H9 (cell line): ENCODE data around the gene NDUFA9. TPM values are rescaled to one million over a fixed set of nuclear protein-coding genes. Genes with fewer than 3 reads are reported as not detected.

Experiments
- DNase-seq: peaks from one replicate; pipeline ENCODE4 v3.0.0-alpha.2; 2017
- H2AFZ ChIP-seq: one replicate; pipeline ENCODE4 v1.6.1; 2013; ENCODE audit warnings: mild to moderate bottlenecking, low read length, control low read depth, moderate library complexity
- H2AK5ac ChIP-seq: 2 replicates; pipeline ENCODE4 v1.6.1; 2013; ENCODE audit warnings: low read length, control low read depth, mixed read lengths; ENCODE audit not compliant: insufficient read length
- H2BK120ac ChIP-seq: one replicate; pipeline ENCODE4 v1.6.1; 2013; ENCODE audit warnings: low read depth, mild to moderate bottlenecking, low read length, control low read depth, inconsistent platforms; ENCODE audit not compliant: poor library complexity, severe bottlenecking
- H2BK12ac ChIP-seq: 2 replicates; pipeline ENCODE4 v1.6.1; 2013; ENCODE audit warnings: low read length, control low read depth, mixed read lengths, low read depth; ENCODE audit not compliant: insufficient read length
- H2BK15ac ChIP-seq: 2 replicates; pipeline ENCODE4 v1.6.1; 2013; ENCODE audit warnings: low read depth, low read length, control low read depth
- H2BK20ac ChIP-seq: one replicate; pipeline ENCODE4 v1.6.1; 2013; ENCODE audit warnings: low read depth, mild to moderate bottlenecking, low read length, control low read depth, inconsistent platforms; ENCODE audit not compliant: poor library complexity, severe bottlenecking
- H2BK5ac ChIP-seq: 2 replicates; pipeline ENCODE4 v1.6.1; 2013; ENCODE audit warnings: low read length, control low read depth, mixed read lengths; ENCODE audit not compliant: insufficient read length
- H3K14ac ChIP-seq: 2 replicates; pipeline ENCODE4 v1.6.1; 2013; ENCODE audit warnings: low read length, control low read depth; ENCODE audit not compliant: insufficient read depth
- H3K18ac ChIP-seq: 2 replicates; pipeline ENCODE4 v1.6.1; 2013; ENCODE audit warnings: low read depth, mild to moderate bottlenecking, mixed read lengths, low read length, control low read depth; ENCODE audit not compliant: insufficient read length
- H3K23ac ChIP-seq: 2 replicates; pipeline ENCODE4 v1.6.1; 2013; ENCODE audit warnings: low read length, control low read depth, mixed read lengths, low read depth; ENCODE audit not compliant: insufficient read length
- H3K23me2 ChIP-seq: 2 replicates; pipeline ENCODE4 v1.6.1; 2013; ENCODE audit warnings: low read depth, mild to moderate bottlenecking, mixed read lengths, low read length, control low read depth; ENCODE audit not compliant: insufficient read length, poor library complexity, severe bottlenecking
- H3K27ac ChIP-seq: 2 replicates; pipeline ENCODE4 v1.5.1; 2013; ENCODE audit warnings: low read length, control low read depth, mixed read lengths, low read depth; ENCODE audit not compliant: insufficient read length
- H3K27me3 ChIP-seq: 2 replicates; pipeline ENCODE4 v1.6.1; 2013; ENCODE audit warnings: low read length, control low read depth, inconsistent platforms; ENCODE audit not compliant: insufficient read depth
- H3K4ac ChIP-seq: 2 replicates; pipeline ENCODE4 v1.6.1; 2013; ENCODE audit warnings: low read depth, mild to moderate bottlenecking, control low read depth, inconsistent platforms, low read length, moderate library complexity
- H3K4me1 ChIP-seq: 2 replicates; pipeline ENCODE4 v1.6.1; 2013; ENCODE audit warnings: low read length, control low read depth, inconsistent platforms; ENCODE audit not compliant: insufficient read depth
- H3K4me2 ChIP-seq: 2 replicates; pipeline ENCODE4 v1.6.1; 2013; ENCODE audit warnings: low read length, control low read depth, mixed read lengths; ENCODE audit not compliant: insufficient read length, insufficient read depth
- H3K56ac ChIP-seq: 2 replicates; pipeline ENCODE4 v1.6.1; 2013; ENCODE audit warnings: low read depth, mild to moderate bottlenecking, mixed read lengths, low read length, control low read depth; ENCODE audit not compliant: insufficient read length
- H3K79me1 ChIP-seq: 2 replicates; pipeline ENCODE4 v1.6.1; 2013; ENCODE audit warnings: low read depth, mild to moderate bottlenecking, moderate library complexity, low read length, control low read depth, inconsistent platforms; ENCODE audit not compliant: insufficient read depth, poor library complexity, severe bottlenecking
- H3K79me2 ChIP-seq: 2 replicates; pipeline ENCODE4 v1.6.1; 2013; ENCODE audit warnings: low read length, control low read depth, inconsistent platforms; ENCODE audit not compliant: insufficient read depth
- H3K9ac ChIP-seq: 2 replicates; pipeline ENCODE4 v1.6.1; 2013; ENCODE audit warnings: low read length, control low read depth, mixed read lengths; ENCODE audit not compliant: insufficient read length; ENCODE audit errors: extremely low read depth
- H3K9me3 ChIP-seq: one replicate; pipeline ENCODE4 v1.6.1; 2013; ENCODE audit warnings: low read depth, low read length, inconsistent platforms; ENCODE audit not compliant: control insufficient read depth
- H3T11ph ChIP-seq: one replicate; pipeline ENCODE4 v1.6.1; 2013; ENCODE audit warnings: mild to moderate bottlenecking, low read length, control low read depth, inconsistent platforms
- H4K20me1 ChIP-seq: one replicate; pipeline ENCODE4 v1.6.1; 2013; ENCODE audit not compliant: control insufficient read depth, insufficient read length, insufficient read depth
- H4K5ac ChIP-seq: 2 replicates; pipeline ENCODE4 v1.6.1; 2013; ENCODE audit warnings: low read depth, mild to moderate bottlenecking, mixed read lengths, low read length, control low read depth; ENCODE audit not compliant: insufficient read length
- H4K8ac ChIP-seq: replicated peaks from 2 replicates; pipeline ENCODE4 v1.6.1; 2013; ENCODE audit warnings: low read length, control low read depth, mixed read lengths, low read depth; ENCODE audit not compliant: insufficient read length
- H4K91ac ChIP-seq: 2 replicates; pipeline ENCODE4 v1.6.1; 2013; ENCODE audit warnings: low read depth, mild to moderate bottlenecking, moderate library complexity, mixed read lengths, low read length, control low read depth; ENCODE audit not compliant: insufficient read length
- H3K27ac Mint-ChIP-seq, 3 experiments: 2 replicates in 2 of 3; 3 replicates in 1 of 3; pipeline ENCODE4 v1.8.0; 2020 to 2021; ENCODE audit warnings: mixed read lengths in 3 of 3, mild to moderate bottlenecking in 1 of 3, moderate library complexity in 1 of 3
- H3K27me3 Mint-ChIP-seq: 2 replicates; pipeline ENCODE4 v1.8.0; 2021; ENCODE audit warnings: low read depth, mild to moderate bottlenecking, moderate library complexity, mixed read lengths
- H3K36me3 Mint-ChIP-seq, 3 experiments: 2 replicates in 2 of 3; 3 replicates in 1 of 3; pipeline ENCODE4 v1.8.0; 2020 to 2021; ENCODE audit warnings: low read depth in 3 of 3, mixed read lengths in 3 of 3; ENCODE audit not compliant: insufficient read depth in 1 of 3
- H3K4me1 Mint-ChIP-seq, 2 experiments: 2 replicates each; pipeline ENCODE4 v1.8.0; 2020; ENCODE audit warnings: mixed read lengths in 2 of 2
- H3K4me3 Mint-ChIP-seq, 2 experiments: 2 replicates in 1 of 2; 3 replicates in 1 of 2; pipeline ENCODE4 v1.8.0; 2020 to 2021; ENCODE audit warnings: mild to moderate bottlenecking in 2 of 2, mixed read lengths in 2 of 2, moderate library complexity in 1 of 2
- H3K9me3 Mint-ChIP-seq, 2 experiments: 2 replicates in 1 of 2; 3 replicates in 1 of 2; pipeline ENCODE4 v1.8.0; 2020; ENCODE audit warnings: mild to moderate bottlenecking in 2 of 2, mixed read lengths in 2 of 2, moderate library complexity in 1 of 2
- CTCF ChIP-seq: fragments of 200-600 bp; sonication (generic); conservative IDR thresholded peaks from 3 replicates; pipeline ENCODE4 v1.8.0; 2021; ENCODE audit warnings: antibody characterized with exemption, mild to moderate bottlenecking
- WGBS: extraction: QIAGEN DNeasy Blood & Tissue Kit; methylation state at CpG from one replicate; pipeline ENCODE4 v1.1.7; 2013; ENCODE audit warnings: missing lambda C conversion rate, low lambda C conversion rate, mixed read lengths; ENCODE audit not compliant: insufficient read length; ENCODE audit errors: extremely low coverage; 5-methylcytosine and 5-hydroxymethylcytosine counted together
- total RNA-seq: library from RNA; stranded (reverse); gene quantifications from 2 replicates; pipeline ENCODE4 v1.2.1, GENCODE V29; 2021

The NDUFA9 gene
- total RNA-seq, 1 experiment from 2014 or later = 83.9 TPM

GRCh38 chr12:4681732-4682131 is 32.8 kb downstream of the NDUFA9 start:
- Histone ChIP-seq H3K4me1 (no peaks in the 10 kb centered on the region), H4K8ac (no peak overlapping the region), H2BK120ac (no peak overlapping the region), H4K5ac (no peak overlapping the region), H4K20me1 (no peaks in the 10 kb centered on the region), H3K4me2 (no peak overlapping the region), H3T11ph (no peak overlapping the region), H3K27ac (no peak overlapping the region), H2BK20ac (no peak overlapping the region), H2AK5ac (no peak overlapping the region), H3K23me2 (no peaks in the 10 kb centered on the region), H3K79me2 (no peaks in the 10 kb centered on the region), H3K23ac (no peak overlapping the region), H3K9me3 (no peaks in the 10 kb centered on the region), H2BK15ac (no peak overlapping the region), H3K18ac (no peak overlapping the region), H3K27me3 (no peaks in the 10 kb centered on the region), H2BK12ac (no peak overlapping the region), H3K9ac (no peak overlapping the region), H3K56ac (no peak overlapping the region), H3K14ac (no peak overlapping the region), H2BK5ac (no peak overlapping the region), H3K79me1 (no peaks in the 10 kb centered on the region), H3K4ac (no peak overlapping the region), H4K91ac (no peak overlapping the region), H2AFZ (no peak overlapping the region)
- Mint-ChIP-seq H3K27me3 (no peaks in the 10 kb centered on the region), H3K9me3 (no peaks in the 10 kb centered on the region), H3K36me3 (peaks cover 14 to 45% (median 29%) of the 10 kb centered on the region in 3 experiments; a peak in 6 of 7 replicates), H3K4me1 (no peaks in the 10 kb centered on the region), H3K4me3 (no peak overlapping the region), H3K27ac (no peak overlapping the region)
- WGBS = 100% methylated on average over 2 of the region's 3 CpGs
- DNase-seq = no peak
- TF ChIP-seq CTCF = no peak
